Endothelial cell of umbilical vein (primary cell): ENCODE data around the gene RSRC2.

ENCODE experiments used
- EZH2 ChIP-seq: IDR thresholded peaks from 2 replicates; pipeline ENCODE4 v1.6.1; 2012; ENCODE audit warnings: borderline replicate concordance, low read depth, mild to moderate bottlenecking, moderate library complexity, low read length, inconsistent platforms; ENCODE audit not compliant: severe bottlenecking
- MAX ChIP-seq: IDR thresholded peaks from 2 replicates; pipeline ENCODE4 v1.6.1; 2011; ENCODE audit not compliant: insufficient read depth, insufficient read length
- POLR2A ChIP-seq: IDR thresholded peaks from 2 replicates; pipeline ENCODE4 v1.6.1; 2012; ENCODE audit warnings: low read depth, mild to moderate bottlenecking, control low read depth, low read length
- POLR2AphosphoS5 ChIP-seq: IDR thresholded peaks from 2 replicates; pipeline ENCODE4 v1.6.1; 2012; ENCODE audit warnings: low read depth, mild to moderate bottlenecking, control low read depth, low read length, moderate library complexity; ENCODE audit not compliant: insufficient read depth
- TF ChIP-seq, protein P1 (sequence below), 2 donors: IDR thresholded peaks; 1 replicate in 1 of 2; 2 replicates in 1 of 2; pipeline ENCODE4 v1.5.1; 2011; ENCODE audit warnings: low read length in 2 of 2, mild to moderate bottlenecking in 2 of 2, moderate library complexity in 2 of 2, control low read depth in 1 of 2, inconsistent platforms in 1 of 2, low read depth in 1 of 2; ENCODE audit not compliant: insufficient read depth in 1 of 2; ENCODE audit errors: extremely low read depth in 1 of 2

DNA sequence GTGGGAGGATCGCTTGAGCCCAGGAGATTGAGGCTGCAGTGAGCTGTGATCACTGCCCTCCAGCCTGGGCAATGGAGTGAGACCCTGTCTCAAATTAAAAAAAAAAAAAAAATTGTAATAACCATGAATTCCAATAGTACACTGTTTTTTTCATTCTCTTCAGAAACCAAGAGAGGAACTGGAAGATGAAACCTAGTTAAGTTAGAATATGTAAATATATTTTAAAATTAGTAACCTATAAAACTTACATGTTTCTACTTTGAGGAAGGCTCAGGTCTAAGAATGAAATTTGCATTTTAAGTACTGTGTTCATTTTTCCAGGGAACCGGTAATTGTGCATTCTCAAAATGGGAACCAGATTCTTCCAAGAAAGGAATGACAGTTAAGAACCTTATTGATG is 19.1 kb upstream of the RSRC2 start:
- TF ChIP-seq POLR2A, result no peak
- TF ChIP-seq, protein P1, sequence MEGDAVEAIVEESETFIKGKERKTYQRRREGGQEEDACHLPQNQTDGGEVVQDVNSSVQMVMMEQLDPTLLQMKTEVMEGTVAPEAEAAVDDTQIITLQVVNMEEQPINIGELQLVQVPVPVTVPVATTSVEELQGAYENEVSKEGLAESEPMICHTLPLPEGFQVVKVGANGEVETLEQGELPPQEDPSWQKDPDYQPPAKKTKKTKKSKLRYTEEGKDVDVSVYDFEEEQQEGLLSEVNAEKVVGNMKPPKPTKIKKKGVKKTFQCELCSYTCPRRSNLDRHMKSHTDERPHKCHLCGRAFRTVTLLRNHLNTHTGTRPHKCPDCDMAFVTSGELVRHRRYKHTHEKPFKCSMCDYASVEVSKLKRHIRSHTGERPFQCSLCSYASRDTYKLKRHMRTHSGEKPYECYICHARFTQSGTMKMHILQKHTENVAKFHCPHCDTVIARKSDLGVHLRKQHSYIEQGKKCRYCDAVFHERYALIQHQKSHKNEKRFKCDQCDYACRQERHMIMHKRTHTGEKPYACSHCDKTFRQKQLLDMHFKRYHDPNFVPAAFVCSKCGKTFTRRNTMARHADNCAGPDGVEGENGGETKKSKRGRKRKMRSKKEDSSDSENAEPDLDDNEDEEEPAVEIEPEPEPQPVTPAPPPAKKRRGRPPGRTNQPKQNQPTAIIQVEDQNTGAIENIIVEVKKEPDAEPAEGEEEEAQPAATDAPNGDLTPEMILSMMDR (IDR thresholded peaks at IDR 0.05; ENCODE audit: extremely low read depth in 1 of 2, insufficient read depth in 1 of 2, low read depth in 1 of 2, low read length in 2 of 2), result no peak
- TF ChIP-seq POLR2AphosphoS5, result no peak
- no peak for TF ChIP-seq MAX
- TF ChIP-seq EZH2, result no peak
